Dendritic cell treated with granulocyte-macrophage colony-stimulating factor and Interleukin-4, amounts not matched to agents 40 ng/mL and 50 ng/mL, for 4 days (primary cell): ENCODE data around the gene FLT1.

Experiments
- H3K27ac Mint-ChIP-seq: one replicate; pipeline ENCODE4 v1.8.0; 2022; ENCODE audit warnings: mild to moderate bottlenecking, mixed read lengths
- H3K27me3 Mint-ChIP-seq: one replicate; pipeline ENCODE4 v1.8.0; 2022; ENCODE audit warnings: mild to moderate bottlenecking, mixed read lengths
- H3K36me3 Mint-ChIP-seq: one replicate; pipeline ENCODE4 v1.8.0; 2022; ENCODE audit warnings: low read depth, mixed read lengths
- H3K4me1 Mint-ChIP-seq: one replicate; pipeline ENCODE4 v1.8.0; 2022; ENCODE audit warnings: low read depth, mixed read lengths
- H3K4me3 Mint-ChIP-seq: one replicate; pipeline ENCODE4 v1.8.0; 2022; ENCODE audit warnings: mild to moderate bottlenecking, moderate library complexity, mixed read lengths
- H3K9me3 Mint-ChIP-seq: one replicate; pipeline ENCODE4 v1.8.0; 2022; ENCODE audit warnings: mixed read lengths
- intact Hi-C: fragments of 100-400 bp; cut with micrococcal nuclease; formaldehyde crosslinking; loops from one replicate; pipeline ENCODE4 v1.15.0; 2022

The FLT1 gene

GRCh38 chr13:28494778-28495537, at the start of gene FLT1:
TSS of gene FLT1 (minus strand) at chr13:28495128. CDS start at chr13:28494843, 285 bp downstream.
- intact Hi-C loops = loop anchor here (5.0 kb wide), 1 partner anchor 37 kb away; no protein-coding TSS in a partner anchor
- Mint-ChIP-seq H3K9me3 (no peaks in the 10 kb centered on the region), H3K4me3 (peak within 1 kb of the TSS; percentile 77), H3K27me3 (peaks cover 73% of the 10 kb centered on the region), H3K4me1 (peaks cover 32% of the 10 kb centered on the region), H3K36me3 (no peaks in the 10 kb centered on the region), H3K27ac (peak within 1 kb of the TSS; percentile 50)

GRCh38 chr13:28544026-28544425, 49.1 kb upstream of the FLT1 start:
- H3K36me3 Mint-ChIP-seq = no peaks in the 10 kb centered on the region
- H3K4me3 Mint-ChIP-seq = no peak overlapping the region
- no peak overlapping the region for H3K27ac Mint-ChIP-seq
- intact Hi-C loops = no loop called here
- H3K27me3 Mint-ChIP-seq = peaks cover 33% of the 10 kb centered on the region
- peaks cover 6% of the 10 kb centered on the region for H3K4me1 Mint-ChIP-seq
- H3K9me3 Mint-ChIP-seq = peaks cover 24% of the 10 kb centered on the region

GRCh38 chr13:28542804-28543203, 47.9 kb upstream of the FLT1 start:
- H3K4me1 Mint-ChIP-seq = no peaks in the 10 kb centered on the region
- H3K4me3 Mint-ChIP-seq = no peak overlapping the region
- H3K27ac Mint-ChIP-seq = no peak overlapping the region
- peaks cover 34% of the 10 kb centered on the region for H3K27me3 Mint-ChIP-seq
- peaks cover 24% of the 10 kb centered on the region for H3K9me3 Mint-ChIP-seq
- intact Hi-C loops = no loop called here
- no peaks in the 10 kb centered on the region for H3K36me3 Mint-ChIP-seq

- no peak overlapping the region for H3K27ac Mint-ChIP-seq
- H3K36me3 Mint-ChIP-seq = no peaks in the 10 kb centered on the region
- peaks cover 33% of the 10 kb centered on the region for H3K27me3 Mint-ChIP-seq
- peaks cover 24% of the 10 kb centered on the region for H3K9me3 Mint-ChIP-seq
- H3K4me3 Mint-ChIP-seq = no peak overlapping the region
- H3K4me1 Mint-ChIP-seq = peaks cover 6% of the 10 kb centered on the region
- intact Hi-C loops = no loop called here
These were observed 47.0 kb upstream of the FLT1 start for GRCh38 chr13:28541966-28542365.

- Mint-ChIP-seq H3K27ac (no peak overlapping the region), H3K4me3 (no peak overlapping the region), H3K9me3 (peaks cover 24% of the 10 kb centered on the region), H3K4me1 (peaks cover 9% of the 10 kb centered on the region), H3K27me3 (peaks cover 34% of the 10 kb centered on the region), H3K36me3 (no peaks in the 10 kb centered on the region)
- intact Hi-C loops = no loop called here
These were observed 45.7 kb upstream of the FLT1 start for GRCh38 chr13:28540612-28541011.

GRCh38 chr13:28539625-28540286, 44.8 kb upstream of the FLT1 start:
- intact Hi-C loops = no loop called here
- Mint-ChIP-seq H3K9me3 (peaks cover 21% of the 10 kb centered on the region), H3K4me1 (peaks cover 9% of the 10 kb centered on the region), H3K4me3 (no peak overlapping the region), H3K36me3 (no peaks in the 10 kb centered on the region), H3K27ac (no peak overlapping the region), H3K27me3 (peaks cover 37% of the 10 kb centered on the region)

- intact Hi-C loops = no loop called here
- H3K4me1 Mint-ChIP-seq = peaks cover 9% of the 10 kb centered on the region
- H3K27ac Mint-ChIP-seq = no peak overlapping the region
- peaks cover 13% of the 10 kb centered on the region for H3K9me3 Mint-ChIP-seq
- H3K27me3 Mint-ChIP-seq = peaks cover 39% of the 10 kb centered on the region
- no peaks in the 10 kb centered on the region for H3K36me3 Mint-ChIP-seq
- H3K4me3 Mint-ChIP-seq = no peak overlapping the region
These were observed 44.0 kb upstream of the FLT1 start for GRCh38 chr13:28538932-28539331.

GRCh38 chr13:28537171-28537570, 42.2 kb upstream of the FLT1 start:
- Mint-ChIP-seq H3K27ac (no peak overlapping the region), H3K4me3 (no peak overlapping the region), H3K27me3 (peaks cover 43% of the 10 kb centered on the region), H3K36me3 (no peaks in the 10 kb centered on the region), H3K4me1 (peaks cover 9% of the 10 kb centered on the region), H3K9me3 (no peaks in the 10 kb centered on the region)
- intact Hi-C loops = no loop called here

- Mint-ChIP-seq H3K36me3 (no peaks in the 10 kb centered on the region), H3K4me1 (peaks cover 9% of the 10 kb centered on the region), H3K4me3 (no peak overlapping the region), H3K27me3 (peaks cover 42% of the 10 kb centered on the region), H3K9me3 (no peaks in the 10 kb centered on the region), H3K27ac (no peak overlapping the region)
- intact Hi-C loops = no loop called here
These were observed 41.4 kb upstream of the FLT1 start for GRCh38 chr13:28536371-28536770.

GRCh38 chr13:28535734-28536133, 40.8 kb upstream of the FLT1 start:
- Mint-ChIP-seq H3K27ac (no peak overlapping the region), H3K36me3 (no peaks in the 10 kb centered on the region), H3K4me1 (peaks cover 9% of the 10 kb centered on the region), H3K4me3 (no peak overlapping the region), H3K9me3 (no peaks in the 10 kb centered on the region), H3K27me3 (peaks cover 42% of the 10 kb centered on the region)
- intact Hi-C loops = no loop called here

- Mint-ChIP-seq H3K36me3 (no peaks in the 10 kb centered on the region), H3K4me3 (no peak overlapping the region), H3K27me3 (peaks cover 42% of the 10 kb centered on the region), H3K9me3 (no peaks in the 10 kb centered on the region), H3K4me1 (peaks cover 9% of the 10 kb centered on the region), H3K27ac (no peak overlapping the region)
- intact Hi-C loops = loop anchor here (5.0 kb wide), 1 partner anchor 38 kb away; the partner anchor contains the start of gene FLT1
These were observed 39.9 kb upstream of the FLT1 start for GRCh38 chr13:28534801-28535200.

- H3K4me1 Mint-ChIP-seq = peaks cover 9% of the 10 kb centered on the region
- no peaks in the 10 kb centered on the region for H3K36me3 Mint-ChIP-seq
- H3K27me3 Mint-ChIP-seq = peaks cover 42% of the 10 kb centered on the region
- H3K27ac Mint-ChIP-seq = no peak overlapping the region
- no peaks in the 10 kb centered on the region for H3K9me3 Mint-ChIP-seq
- intact Hi-C loops = loop anchor here (5.0 kb wide), 1 partner anchor 37 kb away; the partner anchor contains the start of gene FLT1
- no peak overlapping the region for H3K4me3 Mint-ChIP-seq
These were observed 39.3 kb upstream of the FLT1 start for GRCh38 chr13:28534210-28534609.

- Mint-ChIP-seq H3K27me3 (peaks cover 44% of the 10 kb centered on the region), H3K4me3 (no peak overlapping the region), H3K27ac (no peak overlapping the region), H3K9me3 (no peaks in the 10 kb centered on the region), H3K36me3 (no peaks in the 10 kb centered on the region), H3K4me1 (peaks cover 9% of the 10 kb centered on the region)
- intact Hi-C loops = loop anchor here (5.0 kb wide), 1 partner anchor 36 kb away; the partner anchor contains the start of gene FLT1
These were observed 38.7 kb upstream of the FLT1 start for GRCh38 chr13:28533441-28534166.

GRCh38 chr13:28533125-28533436, 38.2 kb upstream of the FLT1 start:
- Mint-ChIP-seq H3K36me3 (no peaks in the 10 kb centered on the region), H3K4me3 (peak overlapping the region; percentile 50), H3K4me1 (peaks cover 13% of the 10 kb centered on the region), H3K27me3 (peaks cover 44% of the 10 kb centered on the region), H3K9me3 (no peaks in the 10 kb centered on the region), H3K27ac (no peak overlapping the region)
- intact Hi-C loops = loop anchor here (5.0 kb wide), 1 partner anchor 36 kb away; the partner anchor contains the start of gene FLT1
